ENCODE data around the gene CNIH3.

CNIH3 gene

DNA sequence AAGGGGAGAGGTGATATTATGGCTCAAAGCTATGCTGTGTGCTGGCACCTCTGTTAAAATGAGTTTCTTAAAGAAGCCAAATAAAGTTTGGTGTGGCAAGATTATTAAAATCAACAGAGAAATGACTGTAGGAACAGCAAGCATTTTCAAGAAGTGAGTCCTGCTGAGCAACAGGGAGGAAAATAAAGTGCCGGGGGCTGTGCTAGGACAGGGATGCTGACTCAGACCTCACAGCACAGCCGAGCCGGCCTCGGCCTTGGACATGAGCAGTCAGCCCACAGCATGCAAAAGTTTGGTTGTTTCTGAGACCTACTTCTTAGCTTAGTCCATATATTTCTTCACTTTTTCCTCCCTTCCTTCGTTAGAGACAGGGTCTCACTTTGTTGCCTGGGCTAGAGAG, 19.2 kb downstream of the CNIH3 start:
- TF ChIP-seq, protein P1, sequence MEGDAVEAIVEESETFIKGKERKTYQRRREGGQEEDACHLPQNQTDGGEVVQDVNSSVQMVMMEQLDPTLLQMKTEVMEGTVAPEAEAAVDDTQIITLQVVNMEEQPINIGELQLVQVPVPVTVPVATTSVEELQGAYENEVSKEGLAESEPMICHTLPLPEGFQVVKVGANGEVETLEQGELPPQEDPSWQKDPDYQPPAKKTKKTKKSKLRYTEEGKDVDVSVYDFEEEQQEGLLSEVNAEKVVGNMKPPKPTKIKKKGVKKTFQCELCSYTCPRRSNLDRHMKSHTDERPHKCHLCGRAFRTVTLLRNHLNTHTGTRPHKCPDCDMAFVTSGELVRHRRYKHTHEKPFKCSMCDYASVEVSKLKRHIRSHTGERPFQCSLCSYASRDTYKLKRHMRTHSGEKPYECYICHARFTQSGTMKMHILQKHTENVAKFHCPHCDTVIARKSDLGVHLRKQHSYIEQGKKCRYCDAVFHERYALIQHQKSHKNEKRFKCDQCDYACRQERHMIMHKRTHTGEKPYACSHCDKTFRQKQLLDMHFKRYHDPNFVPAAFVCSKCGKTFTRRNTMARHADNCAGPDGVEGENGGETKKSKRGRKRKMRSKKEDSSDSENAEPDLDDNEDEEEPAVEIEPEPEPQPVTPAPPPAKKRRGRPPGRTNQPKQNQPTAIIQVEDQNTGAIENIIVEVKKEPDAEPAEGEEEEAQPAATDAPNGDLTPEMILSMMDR (conservative IDR thresholded peaks at IDR 0.05) = no peak
- TF ChIP-seq ZFX (IDR thresholded peaks at IDR 0.05) = no peak
- H3K27ac ChIP-seq = no peak overlapping the region

DNA sequence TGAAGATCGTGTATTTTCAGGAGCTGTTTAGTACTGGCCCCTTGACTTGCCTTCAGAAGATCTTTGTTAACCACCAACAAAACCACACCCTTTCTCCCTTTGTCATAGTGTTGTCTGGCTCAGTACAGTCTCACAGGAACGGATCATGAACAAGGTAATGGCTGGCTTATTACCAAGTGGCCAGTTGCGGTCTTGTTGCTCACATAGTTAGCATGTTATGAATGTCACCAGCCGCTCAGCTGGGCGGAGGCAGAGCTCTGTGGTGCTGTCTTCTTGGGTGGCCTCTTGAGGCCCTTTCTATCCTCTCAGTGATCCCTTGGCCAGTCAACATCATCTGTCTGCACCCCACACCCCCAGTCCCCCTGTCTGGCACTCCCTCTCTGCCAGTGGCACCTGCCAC, 21.4 kb downstream of the CNIH3 start:
- H3K27ac ChIP-seq = no peak overlapping the region
- TF ChIP-seq, protein P1 (conservative IDR thresholded peaks at IDR 0.05) = no peak
- no peak for TF ChIP-seq ZFX (IDR thresholded peaks at IDR 0.05)

DNA sequence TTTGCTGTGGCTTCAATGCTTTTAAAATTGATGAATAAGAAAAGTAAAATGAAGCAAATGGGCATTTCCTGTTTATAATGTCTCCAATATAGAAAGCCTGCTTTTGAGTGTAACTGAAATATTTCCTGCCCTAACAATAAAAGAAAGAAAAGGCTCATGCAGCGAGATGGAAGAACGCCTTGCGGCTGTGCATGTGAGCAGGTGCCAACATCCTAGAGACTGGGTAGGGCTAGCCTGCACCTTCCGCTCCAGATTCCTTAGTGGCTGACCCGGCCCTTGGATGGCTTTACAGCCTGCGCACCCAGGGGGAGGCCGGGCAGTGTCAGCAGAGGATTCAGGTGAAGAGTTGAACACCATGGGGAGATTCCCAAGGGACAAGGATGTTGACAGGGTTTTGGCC, 21.8 kb downstream of the CNIH3 start:
- no peak overlapping the region for H3K27ac ChIP-seq
- TF ChIP-seq, protein P1 (conservative IDR thresholded peaks at IDR 0.05) = no peak
- no peak for TF ChIP-seq ZFX (IDR thresholded peaks at IDR 0.05)

DNA sequence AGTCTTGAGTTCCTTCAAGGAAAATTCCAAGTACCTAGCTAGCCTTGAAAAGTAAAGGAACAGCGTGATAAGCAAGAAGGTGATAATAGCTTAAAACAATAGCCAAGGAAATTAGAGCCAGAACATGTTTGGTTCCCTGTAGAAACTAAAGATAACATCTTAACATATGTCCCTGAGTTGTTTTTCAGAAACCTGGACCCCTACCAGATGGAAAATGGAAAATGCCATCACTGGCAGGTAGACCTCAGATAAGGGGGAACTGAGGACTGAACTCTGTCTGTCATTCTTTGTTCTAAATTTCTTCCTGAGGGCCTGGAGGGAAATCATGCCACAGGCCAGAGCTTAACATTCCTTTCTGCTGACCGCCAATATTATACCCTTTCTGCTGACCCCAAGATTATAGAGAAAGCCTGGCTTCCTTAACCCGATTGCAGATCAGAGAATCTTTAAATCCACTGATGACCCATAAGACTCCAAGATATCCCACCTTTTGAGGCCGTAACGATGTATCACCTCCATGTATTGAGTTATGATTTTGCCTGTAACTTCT, 23.4 kb downstream of the CNIH3 start:
- H3K27ac ChIP-seq = no peak overlapping the region

DNA sequence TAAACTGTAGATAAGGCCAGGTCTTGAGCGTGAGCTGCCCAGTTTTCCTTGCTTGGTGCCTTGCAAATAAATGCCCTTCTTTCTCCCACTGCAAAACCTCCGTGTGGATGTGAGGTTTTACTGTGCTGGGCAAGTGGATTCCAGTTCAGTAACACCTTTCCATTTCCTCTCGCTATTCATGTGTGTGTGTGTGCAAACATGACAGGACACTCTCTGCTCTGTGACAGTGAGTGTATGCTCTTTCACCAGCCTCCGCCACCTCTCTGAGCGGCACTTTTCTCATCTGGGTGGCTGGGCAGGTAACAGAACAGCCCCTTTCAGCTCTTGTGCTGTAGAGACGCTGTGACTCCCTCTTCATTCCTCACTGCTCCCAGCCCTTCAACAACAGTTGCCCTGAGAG, 23.9 kb downstream of the CNIH3 start:
- no peak for TF ChIP-seq ZFX (IDR thresholded peaks at IDR 0.05)
- TF ChIP-seq, protein P1 (conservative IDR thresholded peaks at IDR 0.05) = no peak

More for the DNA sequence above, 23.4 kb downstream of the CNIH3 start:
- TF ChIP-seq, protein P1 (conservative IDR thresholded peaks at IDR 0.05) = no peak
- no peak for TF ChIP-seq ZFX (IDR thresholded peaks at IDR 0.05)

DNA sequence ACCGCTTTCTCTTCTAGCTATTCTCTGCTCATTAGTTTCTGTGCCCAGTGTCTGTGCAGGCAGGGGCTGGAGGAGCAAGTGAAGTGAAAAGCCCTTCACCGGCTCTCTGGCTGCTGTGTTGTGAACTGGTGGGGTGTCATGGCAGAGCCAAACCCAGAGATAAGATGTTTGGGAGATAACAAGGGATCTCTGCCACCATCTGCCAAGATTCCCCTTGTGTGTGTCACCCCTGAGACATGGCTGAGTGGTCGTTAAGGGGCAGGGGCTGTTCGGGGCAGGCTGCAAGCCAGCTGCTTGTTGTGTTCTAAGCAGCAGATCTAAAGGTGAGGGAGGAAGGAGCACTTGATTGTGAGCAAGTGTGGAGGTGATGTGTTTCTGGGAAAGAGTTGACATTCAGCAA, 24.5 kb downstream of the CNIH3 start:
- no peak overlapping the region for H3K27ac ChIP-seq
- TF ChIP-seq ZFX (IDR thresholded peaks at IDR 0.05) = no peak
- TF ChIP-seq, protein P1 (conservative IDR thresholded peaks at IDR 0.05) = no peak

More for the DNA sequence above, 23.9 kb downstream of the CNIH3 start:
- H3K27ac ChIP-seq = no peak overlapping the region

DNA sequence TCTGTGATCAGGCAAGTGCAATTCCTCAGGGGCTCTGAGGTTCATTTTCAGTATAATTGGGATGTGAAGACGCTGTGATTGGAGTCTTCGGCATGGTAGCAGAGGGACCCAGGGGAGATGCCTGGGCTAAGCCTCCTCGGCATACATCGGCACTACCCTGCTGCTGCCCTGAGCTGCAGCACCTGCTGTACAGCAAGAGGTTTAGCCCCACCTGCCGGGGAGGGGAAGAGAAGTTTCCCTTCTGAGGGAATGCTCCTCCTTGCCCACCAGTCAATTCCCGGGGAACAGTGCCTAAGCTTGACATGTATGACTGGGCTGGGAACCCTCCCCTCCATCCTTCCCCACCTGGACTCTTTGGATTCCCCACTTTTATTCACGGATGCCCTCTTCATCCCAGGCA, 24.9 kb downstream of the CNIH3 start:
- no peak for TF ChIP-seq ZFX (IDR thresholded peaks at IDR 0.05)
- TF ChIP-seq, protein P1 (conservative IDR thresholded peaks at IDR 0.05) = peak; percentile 51; the same call in 1 of the 2 replicates
- H3K27ac ChIP-seq = no peak overlapping the region

All from C4-2B (cell line).